Lung (tissue), 12 donors: ENCODE measurements around the gene TDG. TPM values are rescaled to one million over a fixed set of nuclear protein-coding genes. Genes with fewer than 3 reads are reported as not detected.

Experiments used
- ATAC-seq: fragments of 200-7000 bp; cut with Tn5 transposase; one replicate; pipeline ENCODE4 v1.9.1; 2020; ENCODE audit warnings: moderate number of reproducible peaks; ENCODE audit not compliant: insufficient read depth, low FRiP score
- DNase-seq, 3 donors: peaks; one replicate each; pipeline ENCODE4 v3.0.0-alpha.2; 2013 to 2017
- H3K27ac ChIP-seq, 2 donors: one replicate each; pipeline ENCODE4 v1.5.1; 2013; ENCODE audit warnings: mild to moderate bottlenecking in 2 of 2, moderate library complexity in 2 of 2, control low read depth in 1 of 2, inconsistent platforms in 1 of 2, low read depth in 1 of 2, low read length in 1 of 2
- H3K27me3 ChIP-seq, 3 donors: one replicate each; pipeline ENCODE4 v1.5.1; 2013; ENCODE audit warnings: low read length in 2 of 3; ENCODE audit not compliant: control insufficient read depth in 3 of 3, insufficient read depth in 3 of 3
- H3K36me3 ChIP-seq, 4 donors: one replicate each; pipeline ENCODE4 v1.5.1; 2013; ENCODE audit warnings: low read length in 4 of 4, mild to moderate bottlenecking in 1 of 4, moderate library complexity in 1 of 4; ENCODE audit not compliant: control insufficient read depth in 4 of 4, insufficient read depth in 4 of 4
- H3K4me1 ChIP-seq, 5 donors: one replicate each; pipeline ENCODE4 v1.5.1; 2013; ENCODE audit warnings: low read length in 5 of 5, mild to moderate bottlenecking in 2 of 5, moderate library complexity in 1 of 5; ENCODE audit not compliant: control insufficient read depth in 5 of 5, insufficient read depth in 5 of 5
- H3K4me3 ChIP-seq: one replicate; pipeline ENCODE4 v1.5.1; 2013; ENCODE audit warnings: mild to moderate bottlenecking, control low read depth, moderate library complexity
- H3K9ac ChIP-seq, 2 donors: one replicate each; pipeline ENCODE4 v1.5.1; 2013; ENCODE audit warnings: low read length in 2 of 2, control low read depth in 1 of 2; ENCODE audit not compliant: insufficient read depth in 1 of 2
- H3K9me3 ChIP-seq, 4 donors: one replicate each; pipeline ENCODE4 v1.5.1; 2013; ENCODE audit warnings: low read length in 3 of 4, mild to moderate bottlenecking in 1 of 4, moderate library complexity in 1 of 4; ENCODE audit not compliant: control insufficient read depth in 4 of 4, insufficient read depth in 3 of 4
- WGBS, 2 donors: extraction: QIAGEN DNeasy Blood & Tissue Kit; methylation state at CpG; one replicate each; pipeline ENCODE4 v1.1.7; 2013; 5-methylcytosine and 5-hydroxymethylcytosine counted together
- polyA plus RNA-seq, 2 donors: library from polyadenylated mRNA; stranded (reverse); fragments of 200-250 nt; gene quantifications; one replicate each; pipeline ENCODE4 v1.2.1, GENCODE V29; 2013
- total RNA-seq, 2 donors: library from RNA; depleted of rRNA in 1 of 2; stranded (reverse); fragments of >200 nt in 1 of 2; gene quantifications; one replicate each; pipeline ENCODE4 v1.2.1, GENCODE V29; 2014 to 2021
- TF ChIP-seq, protein P1 (sequence below): IDR thresholded peaks from 2 replicates; pipeline ENCODE4 v1.5.1; 2012; ENCODE audit warnings: mild to moderate bottlenecking; ENCODE audit errors: control extremely low read depth, extremely low read depth
- donor health status: control.
- donor health status: control.
- donor health status: Bipolar disorder and iron deficiency.
- donor health status: healthy.
- donor health status: DM: yes; HTN: yes; CAD: no.

TDG gene
- total and polyA plus RNA-seq, 4 donors = 10.6 to 41.0 (median 16.2) TPM

DNA sequence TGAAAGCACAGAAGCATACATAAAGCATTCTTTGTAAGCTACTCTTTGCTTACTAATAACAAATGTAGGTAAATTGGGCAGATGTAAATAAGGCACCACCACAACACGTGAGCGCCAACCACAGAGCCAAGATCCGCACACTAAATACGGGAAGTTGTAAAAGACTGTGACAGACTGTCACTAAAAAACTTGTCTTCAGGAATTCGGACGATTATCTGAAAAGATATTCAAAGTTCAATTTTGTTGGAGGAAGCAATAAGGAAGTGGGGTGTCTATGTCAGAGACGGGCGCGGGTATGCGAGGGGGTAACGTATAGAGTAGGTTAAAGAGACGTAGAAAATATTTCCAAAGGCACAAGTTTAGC lies 37.0 kb upstream of the TDG start:
- TF ChIP-seq, protein P1, sequence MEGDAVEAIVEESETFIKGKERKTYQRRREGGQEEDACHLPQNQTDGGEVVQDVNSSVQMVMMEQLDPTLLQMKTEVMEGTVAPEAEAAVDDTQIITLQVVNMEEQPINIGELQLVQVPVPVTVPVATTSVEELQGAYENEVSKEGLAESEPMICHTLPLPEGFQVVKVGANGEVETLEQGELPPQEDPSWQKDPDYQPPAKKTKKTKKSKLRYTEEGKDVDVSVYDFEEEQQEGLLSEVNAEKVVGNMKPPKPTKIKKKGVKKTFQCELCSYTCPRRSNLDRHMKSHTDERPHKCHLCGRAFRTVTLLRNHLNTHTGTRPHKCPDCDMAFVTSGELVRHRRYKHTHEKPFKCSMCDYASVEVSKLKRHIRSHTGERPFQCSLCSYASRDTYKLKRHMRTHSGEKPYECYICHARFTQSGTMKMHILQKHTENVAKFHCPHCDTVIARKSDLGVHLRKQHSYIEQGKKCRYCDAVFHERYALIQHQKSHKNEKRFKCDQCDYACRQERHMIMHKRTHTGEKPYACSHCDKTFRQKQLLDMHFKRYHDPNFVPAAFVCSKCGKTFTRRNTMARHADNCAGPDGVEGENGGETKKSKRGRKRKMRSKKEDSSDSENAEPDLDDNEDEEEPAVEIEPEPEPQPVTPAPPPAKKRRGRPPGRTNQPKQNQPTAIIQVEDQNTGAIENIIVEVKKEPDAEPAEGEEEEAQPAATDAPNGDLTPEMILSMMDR = no peak
- peaks cover 3 to 19% (median 7%) of the 10 kb centered on the region in 4 donors for H3K36me3 ChIP-seq
- ATAC-seq (no peak), DNase-seq (peak in 2 of 3 donors; percentile 19 to 36)
- H3K4me1 ChIP-seq = peaks cover 4 to 24% (median 12%) of the 10 kb centered on the region in 5 donors
- peak overlapping the region; percentile 89 to 99 for H3K27ac ChIP-seq
- H3K9me3 ChIP-seq = no peaks in the 10 kb centered on the region
- whole genome bisulfite sequencing, 2 donors = 4 to 12% methylated on average over 12 of the region's 12 CpGs
- peak overlapping the region; percentile 75 to 89 for H3K9ac ChIP-seq
- H3K27me3 ChIP-seq = no peaks in the 10 kb centered on the region
- peak overlapping the region; percentile 64 for H3K4me3 ChIP-seq

DNA sequence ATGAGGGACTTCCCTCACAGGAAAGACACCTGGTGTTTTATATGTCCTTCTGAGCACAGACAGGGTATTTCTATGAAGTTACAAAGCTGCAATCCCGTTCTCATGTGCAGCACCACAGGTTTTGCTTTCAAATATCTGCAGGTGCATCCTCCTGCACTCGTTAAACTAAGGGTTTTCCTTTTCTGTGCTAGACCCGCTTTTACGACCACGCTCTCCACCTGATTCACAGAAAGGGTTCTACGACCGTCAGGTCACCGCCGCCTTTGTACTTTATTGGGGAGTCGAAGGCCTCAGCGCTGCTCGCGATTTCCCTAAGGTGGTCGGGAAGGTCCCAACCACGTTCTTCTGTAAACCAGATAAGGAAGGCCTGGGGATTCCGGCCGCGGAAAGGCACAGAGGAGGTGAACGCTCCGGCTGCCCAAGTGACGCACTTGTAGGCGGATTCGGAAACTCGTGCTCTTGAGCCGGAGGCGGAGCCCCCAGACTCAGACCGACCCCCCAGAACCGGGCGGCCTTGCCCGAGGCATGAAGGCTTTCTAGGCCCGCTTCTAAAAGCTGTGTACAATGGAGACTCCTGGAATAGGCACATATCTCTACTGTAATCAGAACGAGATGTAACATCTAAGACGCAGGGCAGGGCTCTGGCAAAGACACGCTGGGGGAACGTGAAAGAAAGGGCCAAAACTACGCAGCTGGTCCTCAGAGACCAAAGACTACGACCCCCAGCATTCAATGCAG lies 36.5 kb upstream of the TDG start:
- 0% methylated on average over 37 of the region's 37 CpGs for WGBS, 2 donors
- TF ChIP-seq, protein P1 = no peak

DNA sequence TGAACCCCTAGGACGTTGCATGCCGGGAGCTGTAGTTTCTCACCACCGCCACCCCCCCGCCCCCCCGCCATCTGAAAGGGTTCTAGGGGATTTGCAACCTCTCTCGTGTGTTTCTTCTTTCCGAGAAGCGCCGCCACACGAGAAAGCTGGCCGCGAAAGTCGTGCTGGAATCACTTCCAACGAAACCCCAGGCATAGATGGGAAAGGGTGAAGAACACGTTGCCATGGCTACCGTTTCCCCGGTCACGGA lies 36.0 kb upstream of the TDG start:
- 0 to 1% methylated on average over 18 of the region's 18 CpGs for WGBS, 2 donors
- ATAC-seq = no peak

More for the DNA sequence above, 36.5 kb upstream of the TDG start:
- peak; percentile 92 to 97 (median 96) for DNase-seq
- peak overlapping the region; percentile 75 to 89 for H3K9ac ChIP-seq
- peak overlapping the region; percentile 89 to 99 for H3K27ac ChIP-seq
- peak overlapping the region; percentile 64 for H3K4me3 ChIP-seq
- H3K27me3 ChIP-seq = no peaks in the 10 kb centered on the region
- no peaks in the 10 kb centered on the region for H3K9me3 ChIP-seq
- H3K4me1 ChIP-seq = peaks cover 4 to 24% (median 12%) of the 10 kb centered on the region in 5 donors
- peaks cover 7 to 24% (median 12%) of the 10 kb centered on the region in 4 donors for H3K36me3 ChIP-seq
- peak; percentile 65 for ATAC-seq

More for the DNA sequence above, 36.0 kb upstream of the TDG start:
- TF ChIP-seq, protein P1 = no peak
- DNase-seq = no peak
- H3K9ac ChIP-seq = peak overlapping the region; percentile 75 to 89
- peaks cover 10 to 27% (median 16%) of the 10 kb centered on the region in 4 donors for H3K36me3 ChIP-seq
- H3K27ac ChIP-seq = peak overlapping the region; percentile 89 to 99
- peaks cover 4 to 24% (median 14%) of the 10 kb centered on the region in 5 donors for H3K4me1 ChIP-seq
- no peaks in the 10 kb centered on the region for H3K27me3 ChIP-seq
- no peak overlapping the region for H3K4me3 ChIP-seq
- H3K9me3 ChIP-seq = no peaks in the 10 kb centered on the region
